ENCODE measurements around the gene TUBB. TPM values are rescaled to one million over a fixed set of nuclear protein-coding genes. Genes with fewer than 3 reads are reported as not detected.

The TUBB gene
- total RNA-seq, 1 experiment from 2014 or later = 886 TPM

Other genes starting within 250 kb of the TUBB start
- gene HLA-E, start 230.8 kb upstream of the TUBB start, total RNA-seq (2021; ENCODE audit: unreplicated experiment) = 108 TPM
- gene GNL1, start 163.9 kb upstream of the TUBB start, total RNA-seq (2021; ENCODE audit: unreplicated experiment) = 113 TPM
- 16.7 TPM for gene PRR3, start 163.1 kb upstream of the TUBB start, total RNA-seq (2021; ENCODE audit: unreplicated experiment)
- 53.3 TPM for gene ABCF1, start 148.9 kb upstream of the TUBB start, total RNA-seq (2021; ENCODE audit: unreplicated experiment)
- 104 TPM for gene PPP1R10, start 103.1 kb upstream of the TUBB start, total RNA-seq (2021; ENCODE audit: unreplicated experiment)
- gene MRPS18B, start 102.5 kb upstream of the TUBB start, total RNA-seq (2021; ENCODE audit: unreplicated experiment) = 112 TPM
- 19.8 TPM for gene ATAT1, start 93.5 kb upstream of the TUBB start, total RNA-seq (2021; ENCODE audit: unreplicated experiment)
- 34.8 TPM for gene C6orf136, start 73.2 kb upstream of the TUBB start, total RNA-seq (2021; ENCODE audit: unreplicated experiment)
- 46.0 TPM for gene DHX16, start 47.3 kb upstream of the TUBB start, total RNA-seq (2021; ENCODE audit: unreplicated experiment)
- gene PPP1R18, start 33.7 kb upstream of the TUBB start, total RNA-seq (2021; ENCODE audit: unreplicated experiment) = 33.6 TPM
- 13.6 TPM for gene NRM, start 29.4 kb upstream of the TUBB start, total RNA-seq (2021; ENCODE audit: unreplicated experiment)
- gene MDC1, start 3.1 kb upstream of the TUBB start, total RNA-seq (2021; ENCODE audit: unreplicated experiment) = 75.8 TPM
- gene FLOT1, start 22.3 kb downstream of the TUBB start, total RNA-seq (2021; ENCODE audit: unreplicated experiment) = 117 TPM
- 952 TPM for gene IER3, start 24.2 kb downstream of the TUBB start, total RNA-seq (2021; ENCODE audit: unreplicated experiment)
- gene DDR1, start 164.2 kb downstream of the TUBB start, total RNA-seq (2021; ENCODE audit: unreplicated experiment) = 211 TPM
- gene GTF2H4, start 187.9 kb downstream of the TUBB start, total RNA-seq (2021; ENCODE audit: unreplicated experiment) = 59.7 TPM
- gene VARS2, start 193.9 kb downstream of the TUBB start, total RNA-seq (2021; ENCODE audit: unreplicated experiment) = 39.8 TPM
- not detected for gene SFTA2, start 211.8 kb downstream of the TUBB start, total RNA-seq (2021; ENCODE audit: unreplicated experiment)
- 0.15 TPM for gene MUCL3, start 220.6 kb downstream of the TUBB start, total RNA-seq (2021; ENCODE audit: unreplicated experiment)

Data from HCT116 (cell line).